ENCODE measurements around the gene METTL17.

GRCh38 chr14:20986811-20987210 lies 3.0 kb upstream of the METTL17 start:
- TF ChIP-seq, protein P1, sequence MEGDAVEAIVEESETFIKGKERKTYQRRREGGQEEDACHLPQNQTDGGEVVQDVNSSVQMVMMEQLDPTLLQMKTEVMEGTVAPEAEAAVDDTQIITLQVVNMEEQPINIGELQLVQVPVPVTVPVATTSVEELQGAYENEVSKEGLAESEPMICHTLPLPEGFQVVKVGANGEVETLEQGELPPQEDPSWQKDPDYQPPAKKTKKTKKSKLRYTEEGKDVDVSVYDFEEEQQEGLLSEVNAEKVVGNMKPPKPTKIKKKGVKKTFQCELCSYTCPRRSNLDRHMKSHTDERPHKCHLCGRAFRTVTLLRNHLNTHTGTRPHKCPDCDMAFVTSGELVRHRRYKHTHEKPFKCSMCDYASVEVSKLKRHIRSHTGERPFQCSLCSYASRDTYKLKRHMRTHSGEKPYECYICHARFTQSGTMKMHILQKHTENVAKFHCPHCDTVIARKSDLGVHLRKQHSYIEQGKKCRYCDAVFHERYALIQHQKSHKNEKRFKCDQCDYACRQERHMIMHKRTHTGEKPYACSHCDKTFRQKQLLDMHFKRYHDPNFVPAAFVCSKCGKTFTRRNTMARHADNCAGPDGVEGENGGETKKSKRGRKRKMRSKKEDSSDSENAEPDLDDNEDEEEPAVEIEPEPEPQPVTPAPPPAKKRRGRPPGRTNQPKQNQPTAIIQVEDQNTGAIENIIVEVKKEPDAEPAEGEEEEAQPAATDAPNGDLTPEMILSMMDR (IDR thresholded peaks at IDR 0.05), result no peak
- no peak for TF ChIP-seq POLR2A (IDR thresholded peaks at IDR 0.05)

Measured in thyroid gland (tissue), 4 donors.